IMR-90 (cell line): Measurements from ENCODE around the gene NUP98. TPM values are rescaled to one million over a fixed set of nuclear protein-coding genes. Genes with fewer than 3 reads are reported as not detected.

Experiments used
- ATAC-seq: fragments of 200-7000 bp; cut with Tn5 transposase; 2 replicates; pipeline ENCODE4 v1.9.1; 2020; ENCODE audit warnings: low read depth, mild to moderate bottlenecking, moderate library complexity
- BruUV-seq: library from RNA; stranded (reverse); fragments of 400-500 nt; replicated peaks from 2 replicates; lab custom pipeline; 2021; lab: Mats Ljungman, UMichigan
- CTCF ChIA-PET: fragments of 300-600 bp; formaldehyde crosslinking; extraction: SDS; loops from one replicate; lab custom pipeline; 2021; ENCODE audit warnings: antibody characterized with exemption; lab: Yijun Ruan, JAX
- POLR2A ChIA-PET: fragments of 300-600 bp; sonication (Branson Sonifier 250); formaldehyde crosslinking; loops from one replicate; lab custom pipeline; 2022; ENCODE audit warnings: antibody characterized with exemption; ENCODE audit not compliant: unreplicated experiment; lab: Charles Lee
- DNase-seq: peaks from one replicate; pipeline ENCODE4 v3.0.0; 2013
- H2AFZ ChIP-seq: replicated peaks from 2 replicates; pipeline ENCODE3; 2013; ENCODE audit warnings: low read length, mild to moderate bottlenecking; ENCODE audit not compliant: poor library complexity
- H2AK5ac ChIP-seq: 2 replicates; pipeline ENCODE4 v1.6.1; 2013; ENCODE audit warnings: low read depth, low read length, inconsistent platforms
- H2AK9ac ChIP-seq: replicated peaks from 2 replicates; pipeline ENCODE3; 2013; ENCODE audit warnings: mild to moderate bottlenecking, low read depth, low read length, moderate library complexity; ENCODE audit not compliant: poor library complexity
- H2BK120ac ChIP-seq: 2 replicates; pipeline ENCODE4 v1.6.1; 2013; ENCODE audit warnings: low read depth, low read length, inconsistent platforms
- H2BK15ac ChIP-seq: 3 replicates; pipeline ENCODE4 v1.6.1; 2013; ENCODE audit warnings: low read depth, low read length, inconsistent platforms
- H2BK20ac ChIP-seq: 2 replicates; pipeline ENCODE4 v1.6.1; 2013; ENCODE audit warnings: low read depth, mild to moderate bottlenecking, inconsistent platforms, low read length, moderate library complexity
- H2BK5ac ChIP-seq: 2 replicates; pipeline ENCODE4 v1.6.1; 2013; ENCODE audit warnings: mild to moderate bottlenecking, low read depth, low read length, inconsistent platforms; ENCODE audit not compliant: poor library complexity, severe bottlenecking
- H3K14ac ChIP-seq: replicated peaks from 2 replicates; pipeline ENCODE4 v1.6.1; 2013; ENCODE audit warnings: low read depth, low read length, inconsistent platforms
- H3K18ac ChIP-seq: 2 replicates; pipeline ENCODE4 v1.6.1; 2013; ENCODE audit warnings: low read depth, low read length, control low read depth
- H3K23ac ChIP-seq: 2 replicates; pipeline ENCODE4 v1.6.1; 2013; ENCODE audit warnings: low read depth, low read length, inconsistent platforms
- H3K27ac ChIP-seq: 2 replicates; pipeline ENCODE4 v1.5.1; 2013; ENCODE audit warnings: mild to moderate bottlenecking, control low read depth, low read length; ENCODE audit not compliant: insufficient read depth
- H3K27me3 ChIP-seq: 2 replicates; pipeline ENCODE4 v1.6.1; 2013; ENCODE audit warnings: low read length; ENCODE audit not compliant: control insufficient read depth, insufficient read depth
- H3K36me3 ChIP-seq: 2 replicates; pipeline ENCODE4 v1.6.1; 2013; ENCODE audit warnings: low read length, mixed read lengths; ENCODE audit not compliant: control insufficient read depth, insufficient read depth
- H3K4ac ChIP-seq: 2 replicates; pipeline ENCODE4 v1.6.1; 2013; ENCODE audit warnings: low read depth, low read length, inconsistent platforms
- H3K4me1 ChIP-seq: 2 replicates; pipeline ENCODE4 v1.6.1; 2013; ENCODE audit warnings: low read length, mixed read lengths; ENCODE audit not compliant: control insufficient read depth, insufficient read depth
- H3K4me2 ChIP-seq: 2 replicates; pipeline ENCODE4 v1.6.1; 2013; ENCODE audit warnings: low read depth, mild to moderate bottlenecking, control low read depth, low read length, moderate library complexity
- H3K4me3 ChIP-seq: 2 replicates; pipeline ENCODE4 v1.5.1; 2013; ENCODE audit warnings: low read depth, mild to moderate bottlenecking, control low read depth, low read length, moderate library complexity; ENCODE audit not compliant: insufficient read depth
- H3K56ac ChIP-seq: 2 replicates; pipeline ENCODE4 v1.6.1; 2013; ENCODE audit warnings: low read length, inconsistent platforms; ENCODE audit not compliant: insufficient read depth; ENCODE audit errors: extremely low read depth
- H3K79me1 ChIP-seq, 2 experiments: 2 replicates each; pipeline ENCODE4 v1.6.1; 2013; ENCODE audit warnings: low read length in 2 of 2, inconsistent platforms in 1 of 2, low read depth in 1 of 2
- H3K9ac ChIP-seq: 2 replicates; pipeline ENCODE4 v1.6.1; 2013; ENCODE audit warnings: low read depth, low read length, control low read depth
- H3K9me1 ChIP-seq: 2 replicates; pipeline ENCODE4 v1.6.1; 2013; ENCODE audit warnings: low read length, inconsistent platforms; ENCODE audit not compliant: insufficient read depth
- H3K9me3 ChIP-seq: 2 replicates; pipeline ENCODE4 v1.6.1; 2013; ENCODE audit warnings: low read length; ENCODE audit not compliant: control insufficient read depth, insufficient read depth
- H4K20me1 ChIP-seq: 2 replicates; pipeline ENCODE4 v1.6.1; 2013; ENCODE audit warnings: low read length, inconsistent platforms; ENCODE audit not compliant: insufficient read depth
- H4K5ac ChIP-seq: 2 replicates; pipeline ENCODE4 v1.6.1; 2013; ENCODE audit warnings: mild to moderate bottlenecking, low read depth, low read length, control low read depth
- H4K8ac ChIP-seq, 2 experiments: 2 replicates each; pipeline ENCODE4 v1.6.1; 2013; ENCODE audit warnings: low read depth in 2 of 2, low read length in 2 of 2, control low read depth in 1 of 2, inconsistent platforms in 1 of 2
- H4K91ac ChIP-seq: 2 replicates; pipeline ENCODE4 v1.6.1; 2013; ENCODE audit warnings: low read depth, low read length, inconsistent platforms; ENCODE audit not compliant: insufficient read depth
- CEBPB ChIP-seq: IDR thresholded peaks from 2 replicates; pipeline ENCODE4 v1.6.1; 2012; ENCODE audit warnings: low read depth, low read length, improper control_type of control experiment
- CTCF ChIP-seq: conservative IDR thresholded peaks from 2 replicates; pipeline ENCODE4 v1.5.1; 2012; ENCODE audit warnings: mild to moderate bottlenecking, low read depth, low read length, improper control_type of control experiment
- MXI1 ChIP-seq: IDR thresholded peaks from 2 replicates; pipeline ENCODE4 v1.6.1; 2012; ENCODE audit warnings: low read depth, mild to moderate bottlenecking, low read length, moderate library complexity, borderline replicate concordance
- POLR2A ChIP-seq: IDR thresholded peaks from 2 replicates; pipeline ENCODE4 v1.6.1; 2012; ENCODE audit warnings: mild to moderate bottlenecking, low read depth, low read length
- USF2 ChIP-seq: fragments of 150-350 bp; IDR thresholded peaks from 2 replicates; pipeline ENCODE4 v1.6.1; 2017; ENCODE audit warnings: mild to moderate bottlenecking, antibody characterized with exemption, low read length, low read depth
- WGBS, 2 experiments: methylation state at CpG; one replicate each; pipeline versions ENCODE4 v1.1.5 to v1.1.7; 2013; ENCODE audit warnings: missing lambda C conversion rate in 2 of 2; ENCODE audit not compliant: insufficient read length in 1 of 2; ENCODE audit errors: extremely low coverage in 2 of 2; 5-methylcytosine and 5-hydroxymethylcytosine counted together
- dilution Hi-C: fragments of 300-500 bp; cut with HindIII; formaldehyde crosslinking; loops from one replicate; pipeline ENCODE4 v1.14.3; 2018; ENCODE audit warnings: low sequenced_read_pairs; ENCODE audit not compliant: unreplicated experiment
- in situ Hi-C: fragments of 300-500 bp; cut with MboI; formaldehyde crosslinking; loops from 3 replicates; pipeline ENCODE4 v1.14.3; 2019; ENCODE audit warnings: low sequenced_read_pairs, inconsistent platforms, mixed read lengths
- intact Hi-C: fragments of 100-400 bp; cut with micrococcal nuclease; formaldehyde crosslinking; loops from 2 replicates; pipeline ENCODE4 v1.10.0; 2022
- polyA plus RNA-seq, 3 experiments: library from polyadenylated mRNA; depleted of rRNA; stranded (reverse); fragments of >200 nt; gene quantifications; 2 replicates each; pipeline ENCODE4 v1.2.3, GENCODE V29; 2012; ENCODE audit warnings: low replicate concordance in 1 of 3
- total RNA-seq: library from RNA; depleted of rRNA; stranded (reverse); fragments of >200 nt; gene quantifications from 2 replicates; pipeline ENCODE4 v1.2.3, GENCODE V29; 2012

Gene NUP98
- total and polyA plus RNA-seq, 2 of the 4 experiments (the other 2 are of a cell fraction) = 103 to 138 TPM

DNA sequence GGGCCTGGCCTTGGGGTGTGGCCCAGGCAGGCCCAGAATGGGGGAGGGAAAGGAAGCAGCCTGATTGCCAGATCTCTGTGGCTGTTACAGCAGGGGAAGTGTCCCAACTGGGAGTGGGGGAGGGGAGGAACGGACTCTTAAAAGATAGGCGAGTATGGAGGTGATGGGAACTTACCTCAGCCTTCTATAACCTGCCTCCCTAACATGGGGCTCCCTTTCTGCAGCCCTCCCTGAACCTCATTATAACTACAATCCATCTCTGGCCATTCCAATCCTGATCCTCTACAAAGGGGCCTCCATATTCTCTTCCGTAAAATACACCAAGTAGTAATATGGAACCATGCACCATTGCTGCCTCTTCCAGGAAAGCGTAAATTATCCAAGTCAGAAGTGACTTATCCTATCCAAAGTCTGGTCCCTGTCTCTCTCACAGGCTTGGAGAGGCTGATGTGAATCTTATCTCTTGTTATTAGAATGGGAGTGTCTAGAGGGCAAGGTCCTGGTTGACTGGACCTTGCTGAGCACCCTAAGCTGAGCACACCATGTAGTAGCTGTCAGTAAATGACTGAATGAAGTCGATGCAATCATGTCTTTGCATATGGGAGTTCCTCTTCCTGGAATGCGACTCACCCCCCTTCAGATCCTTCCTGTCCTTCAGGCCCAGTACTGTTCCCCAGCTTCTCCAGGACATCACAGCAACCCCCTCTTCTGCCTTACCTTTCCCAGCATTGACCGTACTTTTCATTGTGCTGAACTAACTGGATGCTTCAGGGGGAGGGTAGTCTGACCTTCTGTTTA lies 37.5 kb upstream of the NUP98 start:
- H4K20me1 ChIP-seq = peaks cover 95% of the 10 kb centered on the region
- H2AK5ac ChIP-seq = peak overlapping the region; percentile 48; the same call in 1 of the 2 replicates
- in situ Hi-C loops = no loop called here
- no peak overlapping the region for H3K4me3 ChIP-seq
- H2BK120ac ChIP-seq = no peak overlapping the region
- H3K4ac ChIP-seq = peak overlapping the region; percentile 34; the same call in 1 of the 2 replicates
- H4K91ac ChIP-seq = peak overlapping the region; percentile 1; the same call in 1 of the 2 replicates
- H3K9ac ChIP-seq = no peak overlapping the region
- peak overlapping the region; percentile 57 for H2AK9ac ChIP-seq
- 60% methylated on average over 1 of the region's 7 CpGs; no CpG with 5 or more reads in 1 of the 2 experiments for WGBS, 2 experiments
- no peak overlapping the region for H3K4me2 ChIP-seq
- H3K79me1 ChIP-seq = peaks cover 60 to 97% of the 10 kb centered on the region in 2 experiments
- H4K5ac ChIP-seq = no peak overlapping the region
- H3K27ac ChIP-seq = no peak overlapping the region
- H3K9me1 ChIP-seq = peaks cover 59% of the 10 kb centered on the region
- dilution Hi-C loops = no loop called here
- H2AFZ ChIP-seq = no peak overlapping the region
- H3K36me3 ChIP-seq = peaks cover 8% of the 10 kb centered on the region
- H2BK20ac ChIP-seq = no peak overlapping the region
- no peak overlapping the region for H3K18ac ChIP-seq
- POLR2A ChIA-PET = no interaction called here
- intact Hi-C loops = no loop called here
- no peak overlapping the region for H2BK15ac ChIP-seq
- no peaks in the 10 kb centered on the region for H3K27me3 ChIP-seq
- no peak overlapping the region for H3K56ac ChIP-seq
- H3K4me1 ChIP-seq = peaks cover 22% of the 10 kb centered on the region
- no peak overlapping the region for H4K8ac ChIP-seq
- TF ChIP-seq POLR2A (no peak), CTCF (no peak), USF2 (no peak), CEBPB (peak; percentile 27; the same call in 1 of the 2 replicates), MXI1 (no peak)
- DNase-seq (peak; percentile 27), ATAC-seq (no peak)
- no TSS peak for BruUV-seq
- peak overlapping the region; percentile 14; the same call in 1 of the 2 replicates for H3K14ac ChIP-seq
- H3K9me3 ChIP-seq = no peaks in the 10 kb centered on the region
- peak overlapping the region; percentile 61 for H3K23ac ChIP-seq
- CTCF ChIA-PET = no interaction called here
- H2BK5ac ChIP-seq = no peak overlapping the region
